Omental fat pad (tissue), 4 donors: ENCODE data around the gene GDPD3. TPM values are rescaled to one million over a fixed set of nuclear protein-coding genes. Genes with fewer than 3 reads are reported as not detected.

ENCODE experiments used
- ATAC-seq: fragments of 150-250 bp; one replicate; pipeline ENCODE4 v1.9.1; 2016; ENCODE audit warnings: mild to moderate bottlenecking, moderate library complexity; ENCODE audit not compliant: low FRiP score
- DNase-seq: peaks from one replicate; pipeline ENCODE4 v3.0.0-alpha.2; 2019; ENCODE audit warnings: low spot score
- CTCF ChIP-seq, 3 donors: fragments of 450-650 bp; IDR thresholded peaks; one replicate each; pipeline ENCODE4 v1.5.1; 2016 to 2017; ENCODE audit warnings: antibody characterized with exemption in 3 of 3, mild to moderate bottlenecking in 3 of 3, moderate library complexity in 2 of 3
- total RNA-seq, 4 donors: library from RNA; depleted of rRNA; stranded (reverse); fragments of >200 nt; gene quantifications; one replicate each; pipeline ENCODE4 v1.1.0, GENCODE V29; 2016

GDPD3 gene
- total RNA-seq, 4 donors from 2014 or later, result 1.6 to 6.3 (median 2.8) TPM

DNA sequence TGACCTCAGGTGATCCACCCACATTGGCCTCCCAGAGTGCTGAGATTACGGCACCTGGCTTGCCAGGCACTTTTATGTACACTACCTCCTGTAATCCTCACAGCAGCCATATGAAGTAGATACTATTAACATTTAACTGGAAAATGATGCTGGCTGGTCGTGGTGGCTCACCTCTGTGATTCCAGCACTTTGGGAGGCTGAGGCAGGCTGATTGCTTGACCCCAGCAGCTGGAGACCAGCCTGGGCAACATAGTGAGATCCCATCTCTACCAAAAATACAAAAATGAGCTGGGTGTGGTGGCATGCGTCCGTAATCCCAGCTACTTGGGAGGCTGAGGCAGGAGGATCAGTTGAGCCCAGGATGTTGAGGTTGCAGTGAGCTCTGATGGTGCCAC is 11.6 kb upstream of the GDPD3 start:
- ATAC-seq (no peak), DNase-seq (no peak)
- no peak for TF ChIP-seq CTCF (IDR thresholded peaks at IDR 0.05)

DNA sequence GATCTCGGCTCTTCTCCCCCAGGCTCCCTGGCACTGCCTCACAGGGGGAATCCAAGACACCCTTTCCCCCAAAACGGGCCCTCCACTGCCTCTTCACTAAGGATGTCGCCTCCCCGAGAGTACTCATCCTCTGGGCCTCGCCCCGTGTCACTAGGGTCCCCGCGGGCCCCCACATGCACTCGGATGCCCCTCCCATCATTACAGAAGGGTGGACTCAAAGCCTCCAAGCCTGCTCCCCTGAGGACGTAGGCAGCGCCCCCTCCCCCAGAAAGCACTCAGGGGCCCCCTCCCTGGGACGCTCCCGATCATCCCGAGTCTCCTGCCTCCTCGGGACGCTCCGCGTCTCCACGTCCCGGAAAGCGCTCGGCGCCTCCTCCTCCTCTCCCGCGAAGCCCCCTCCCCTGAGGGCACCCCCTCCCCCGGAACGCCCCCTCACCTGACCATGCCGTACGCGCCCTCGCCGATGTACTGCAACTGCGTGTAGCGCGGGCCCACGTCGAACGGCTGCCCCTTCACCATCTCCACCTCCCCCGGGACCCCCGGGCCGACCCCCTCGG is 9.3 kb upstream of the GDPD3 start:
- TF ChIP-seq CTCF (IDR thresholded peaks at IDR 0.05), result no peak
- DNase-seq (no peak), ATAC-seq (peak; percentile 6)

- ATAC-seq, result no peak
These were observed 8.6 kb upstream of the GDPD3 start for GRCh38 chr16:30121741-30122571.

GRCh38 chr16:30120340-30121105 is 7.2 kb upstream of the GDPD3 start:
- DNase-seq, result no peak
- no peak for ATAC-seq
- TF ChIP-seq CTCF (IDR thresholded peaks at IDR 0.05), result no peak

More at GRCh38 chr16:30121741-30122571, 8.6 kb upstream of the GDPD3 start:
- DNase-seq, result no peak
- TF ChIP-seq CTCF (IDR thresholded peaks at IDR 0.05), result no peak

- ATAC-seq (peak; percentile 8), DNase-seq (no peak)
- no peak for TF ChIP-seq CTCF (IDR thresholded peaks at IDR 0.05)
These were observed 6.1 kb upstream of the GDPD3 start for GRCh38 chr16:30119428-30119827.

- no peak for DNase-seq
- ATAC-seq, result no peak
- TF ChIP-seq CTCF (IDR thresholded peaks at IDR 0.05), result no peak
These were observed 4.4 kb upstream of the GDPD3 start for GRCh38 chr16:30117768-30118167.
